Sigmoid colon (tissue), 7 donors: ENCODE data around the gene CASZ1. TPM values are rescaled to one million over a fixed set of nuclear protein-coding genes. Genes with fewer than 3 reads are reported as not detected.

ENCODE experiments used
- DNase-seq: peaks from one replicate; pipeline ENCODE4 v3.0.0-alpha.2; 2019
- H3K27ac ChIP-seq, 4 donors: fragments of 200-600 bp; sonication (generic); one replicate each; pipeline ENCODE4 v1.5.1; 2016 to 2019; ENCODE audit warnings: mild to moderate bottlenecking in 1 of 4
- H3K27me3 ChIP-seq, 3 donors: fragments of 200-600 bp; sonication (generic); one replicate each; pipeline ENCODE4 v1.5.1; 2019; ENCODE audit warnings: mild to moderate bottlenecking in 1 of 3
- H3K36me3 ChIP-seq, 4 donors: fragments of 200-600 bp; sonication (generic); one replicate each; pipeline ENCODE4 v1.5.1; 2016 to 2019
- H3K4me1 ChIP-seq, 4 donors: fragments of 200-600 bp; sonication (generic); one replicate each; pipeline ENCODE4 v1.5.1; 2017 to 2019
- H3K4me3 ChIP-seq, 4 donors: fragments of 200-600 bp; sonication (generic); one replicate each; pipeline ENCODE4 v1.5.1; 2017 to 2019; ENCODE audit warnings: mild to moderate bottlenecking in 2 of 4, moderate library complexity in 1 of 4
- H3K9me3 ChIP-seq, 4 donors: fragments of 200-600 bp in 3 of 4; sonication (generic) in 3 of 4; one replicate each; pipeline versions ENCODE4 v1.5.1 to v1.6.1; 2013 to 2019
- CTCF ChIP-seq, 4 experiments: fragments of 450-650 bp in 3 of 4; fragments of 200-600 bp in 1 of 4; IDR thresholded peaks; one replicate each; pipeline ENCODE4 v1.5.1; 2016 to 2019; ENCODE audit warnings: antibody characterized with exemption in 4 of 4, mild to moderate bottlenecking in 3 of 4, moderate library complexity in 2 of 4
- EP300 ChIP-seq, 4 donors: sonication (generic); formaldehyde crosslinking; IDR thresholded peaks; one replicate each; pipeline ENCODE4 v1.6.1; 2017; ENCODE audit warnings: antibody characterized with exemption in 4 of 4
- POLR2A ChIP-seq, 2 donors: fragments of 450-650 bp; IDR thresholded peaks; one replicate each; pipeline ENCODE4 v1.6.1; 2016; ENCODE audit warnings: antibody characterized with exemption in 2 of 2, mild to moderate bottlenecking in 2 of 2, moderate library complexity in 2 of 2
- POLR2AphosphoS5 ChIP-seq, 4 donors: sonication (generic); formaldehyde crosslinking; IDR thresholded peaks; one replicate each; pipeline ENCODE4 v1.6.1; 2017; ENCODE audit warnings: antibody characterized with exemption in 4 of 4
- WGBS, 2 donors: extraction: QIAGEN DNeasy Blood & Tissue Kit; methylation state at CpG; one replicate each; pipeline ENCODE4 v1.1.7; 2013; 5-methylcytosine and 5-hydroxymethylcytosine counted together
- intact Hi-C: fragments of 100-400 bp; cut with DNase I; formaldehyde crosslinking; loops from one replicate; pipeline ENCODE4 v1.15.1; 2023
- polyA plus RNA-seq, 3 donors: library from polyadenylated mRNA; stranded (reverse); fragments of 200-250 nt; gene quantifications; one replicate each; pipeline ENCODE4 v1.2.3, GENCODE V29; 2013
- total RNA-seq, 4 donors: library from RNA; depleted of rRNA; stranded (reverse); fragments of >200 nt; gene quantifications; one replicate each; pipeline ENCODE4 v1.1.0, GENCODE V29; 2016
- donor health status: healthy with polysubstance abuse.
- donor health status: Bipolar disorder and iron deficiency.
- donor health status: healthy.

The CASZ1 gene
- total and polyA plus RNA-seq, 7 donors, result 4.2 to 47.9 (median 23.6) TPM

- WGBS, 2 donors, result 92% methylated on average over 13 of the region's 13 CpGs
- H3K27ac ChIP-seq, result no peak overlapping the region
- H3K4me1 ChIP-seq, result no peaks in the 10 kb centered on the region
- no peak for TF ChIP-seq CTCF (IDR thresholded peaks at IDR 0.05)
- no peak for TF ChIP-seq EP300 (IDR thresholded peaks at IDR 0.05)
- no peak for TF ChIP-seq POLR2AphosphoS5 (IDR thresholded peaks at IDR 0.05)
- no peak for TF ChIP-seq POLR2A (IDR thresholded peaks at IDR 0.05)
- H3K4me3 ChIP-seq, result no peak overlapping the region
- H3K9me3 ChIP-seq, result no peaks in the 10 kb centered on the region
- DNase-seq, result peak; percentile 38
- intact Hi-C loops, result no loop called here
- H3K36me3 ChIP-seq, result no peaks in the 10 kb centered on the region
- H3K27me3 ChIP-seq, result no peaks in the 10 kb centered on the region
Measured at GRCh38 chr1:10615332-10615731, 181.1 kb downstream of the CASZ1 start.

GRCh38 chr1:10614377-10615225, 181.8 kb downstream of the CASZ1 start:
- DNase-seq, result peak; percentile 42
- TF ChIP-seq POLR2A (IDR thresholded peaks at IDR 0.05), result no peak
- TF ChIP-seq EP300 (IDR thresholded peaks at IDR 0.05), result no peak
- TF ChIP-seq CTCF (IDR thresholded peaks at IDR 0.05), result no peak
- TF ChIP-seq POLR2AphosphoS5 (IDR thresholded peaks at IDR 0.05), result no peak
- H3K4me3 ChIP-seq, result no peak overlapping the region
- H3K27ac ChIP-seq, result no peak overlapping the region
- no peaks in the 10 kb centered on the region for H3K4me1 ChIP-seq
- 95% methylated on average over 18 of the region's 18 CpGs for WGBS, 2 donors
- H3K9me3 ChIP-seq, result no peaks in the 10 kb centered on the region
- H3K27me3 ChIP-seq, result no peaks in the 10 kb centered on the region
- intact Hi-C loops, result no loop called here
- H3K36me3 ChIP-seq, result no peaks in the 10 kb centered on the region

- H3K4me1 ChIP-seq, result no peaks in the 10 kb centered on the region
- H3K27ac ChIP-seq, result no peak overlapping the region
- H3K36me3 ChIP-seq, result no peaks in the 10 kb centered on the region
- TF ChIP-seq EP300 (IDR thresholded peaks at IDR 0.05) (no peak), POLR2AphosphoS5 (IDR thresholded peaks at IDR 0.05) (no peak), POLR2A (IDR thresholded peaks at IDR 0.05) (no peak), CTCF (IDR thresholded peaks at IDR 0.05) (no peak)
- H3K9me3 ChIP-seq, result no peaks in the 10 kb centered on the region
- WGBS, 2 donors, result 95 to 96% methylated on average over 8 of the region's 8 CpGs
- intact Hi-C loops, result no loop called here
- H3K27me3 ChIP-seq, result no peaks in the 10 kb centered on the region
- peak; percentile 59 for DNase-seq
- no peak overlapping the region for H3K4me3 ChIP-seq
Measured at GRCh38 chr1:10613861-10614260, 182.6 kb downstream of the CASZ1 start.

GRCh38 chr1:10613340-10613739, 183.1 kb downstream of the CASZ1 start:
- Histone ChIP-seq H3K9me3 (no peaks in the 10 kb centered on the region), H3K36me3 (no peaks in the 10 kb centered on the region), H3K27ac (no peak overlapping the region), H3K4me3 (no peak overlapping the region), H3K27me3 (no peaks in the 10 kb centered on the region), H3K4me1 (no peaks in the 10 kb centered on the region)
- peak; percentile 38 for DNase-seq
- intact Hi-C loops, result no loop called here
- WGBS, 2 donors, result 96 to 97% methylated on average over 10 of the region's 10 CpGs
- TF ChIP-seq EP300 (IDR thresholded peaks at IDR 0.05), result no peak
- no peak for TF ChIP-seq POLR2AphosphoS5 (IDR thresholded peaks at IDR 0.05)
- TF ChIP-seq POLR2A (IDR thresholded peaks at IDR 0.05), result no peak
- no peak for TF ChIP-seq CTCF (IDR thresholded peaks at IDR 0.05)
